Stimulated activated CD8-positive, alpha-beta memory T cell treated with anti-CD3 and anti-CD28 coated beads, Interleukin-4, amount 100 ng/mL, for 48 hours (primary cell): Measurements from ENCODE around the gene AKT1.

ENCODE experiments used
- DNase-seq: peaks from one replicate; pipeline ENCODE4 v3.0.0-alpha.2; 2020

Gene AKT1

GRCh38 chr14:104721505-104722431, 73.8 kb downstream of the AKT1 start:
- no peak for DNase-seq
